ENCODE data around the gene NATD1. TPM values are rescaled to one million over a fixed set of nuclear protein-coding genes. Genes with fewer than 3 reads are reported as not detected.
A peak's percentile ranks its signal among the peaks of the same experiment; 100 is the strongest.

Gene NATD1
- total and polyA plus RNA-seq, 2 of the 8 experiments (the other 6 are each of a cell fraction or from before 2014, with no cell fraction given) = 5.4 to 8.4 TPM

DNA sequence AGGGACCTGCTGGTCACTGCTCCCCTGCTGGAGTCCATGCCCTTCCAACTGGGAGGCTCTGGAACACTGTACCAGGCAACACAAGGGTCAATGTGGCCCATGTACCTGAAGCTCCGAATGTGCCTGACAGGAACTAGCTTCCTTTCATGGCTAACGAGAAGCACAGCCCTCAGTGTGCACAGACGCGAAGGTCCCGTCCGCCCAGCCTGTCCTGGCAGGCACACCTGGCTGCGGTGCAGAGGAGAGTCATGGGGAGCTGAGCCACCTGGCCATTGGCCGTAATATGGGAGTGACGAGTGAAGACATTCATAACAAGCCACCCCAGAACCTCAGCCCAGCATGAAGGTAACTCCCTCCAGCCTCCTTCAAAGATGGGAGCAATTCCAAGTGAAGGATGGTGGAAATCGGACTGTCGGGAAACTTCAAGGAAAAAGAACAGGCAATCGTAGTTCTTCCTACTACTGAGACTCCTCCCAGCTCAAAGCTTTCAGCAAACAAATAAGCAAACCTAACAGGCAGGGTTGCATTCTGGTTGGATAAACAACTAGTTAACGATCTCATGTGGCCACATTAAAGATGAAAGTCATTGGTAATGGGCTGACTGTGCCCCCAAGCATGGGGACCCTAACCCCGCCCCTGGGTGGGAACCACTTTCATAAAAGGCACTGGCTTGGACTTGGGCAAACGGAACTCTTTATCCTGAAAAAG lies 52.5 kb downstream of the NATD1 start:
- Histone ChIP-seq H2BK5ac (ENCODE audit: low read depth, low read length) (peak overlapping the region; percentile 71; the same call in 1 of the 2 replicates), H3K4ac (replicated peaks; ENCODE audit: insufficient read length, low read depth, low read length) (no peak overlapping the region), H4K91ac (replicated peaks; ENCODE audit: insufficient read length, low read length) (no peak overlapping the region), H4K20me1 (replicated peaks in 1 of 2; ENCODE audit: control insufficient read depth in 1 of 2, insufficient read depth in 2 of 2, low read length in 2 of 2) (peaks cover 33 to 63% of the 10 kb centered on the region in 2 experiments), H3K4me3 (ENCODE audit: extremely low read depth in 1 of 4, insufficient read depth in 2 of 4, low read depth in 3 of 4, low read length in 4 of 4) (peak overlapping the region in 1 of 4 experiments; percentile 33; a peak in 2 of 8 replicates), H3K27ac (ENCODE audit: low read depth, low read length) (no peak overlapping the region), H3K79me1 (ENCODE audit: low read depth, low read length) (peaks cover 29% of the 10 kb centered on the region), H2BK15ac (ENCODE audit: low read length) (no peak overlapping the region), H3K36me3 (ENCODE audit: control insufficient read depth in 2 of 4, insufficient read depth in 4 of 4, low read length in 3 of 4) (peaks cover 6 to 20% (median 11%) of the 10 kb centered on the region in 4 experiments; a peak in 7 of 8 replicates), H2AFZ (ENCODE audit: low read length) (no peak overlapping the region), H4K5ac (ENCODE audit: insufficient read length, low read depth, low read length) (no peak overlapping the region), H3K23me2 (ENCODE audit: low read depth, low read length) (no peaks in the 10 kb centered on the region; the same call in 1 of the 2 replicates), H3K9ac (replicated peaks in 1 of 4; ENCODE audit: extremely low read depth in 1 of 4, low read depth in 3 of 4, low read length in 3 of 4) (peak overlapping the region in 1 of 4 experiments; percentile 1; a peak in 1 of 7 replicates), H3K18ac (ENCODE audit: extremely low read depth, low read length) (peak overlapping the region; percentile 44; the same call in 1 of the 2 replicates), H3K27me3 (replicated peaks in 1 of 4; ENCODE audit: control insufficient read depth in 3 of 4, extremely low read depth in 1 of 4, insufficient read depth in 3 of 4, low read length in 3 of 4) (no peaks in the 10 kb centered on the region; a peak in 1 of 7 replicates), H2AK5ac (ENCODE audit: low read depth, low read length) (no peak overlapping the region), H2BK120ac (replicated peaks; ENCODE audit: low read depth, low read length) (no peak overlapping the region), H3K4me2 (ENCODE audit: insufficient read depth in 1 of 2, low read depth in 2 of 2, low read length in 2 of 2) (peak overlapping the region; percentile 59 to 66; a peak in 3 of 4 replicates), H3K9me3 (ENCODE audit: insufficient read depth in 2 of 2, low read depth in 1 of 2, low read length in 1 of 2) (no peaks in the 10 kb centered on the region), H4K8ac (ENCODE audit: extremely low read depth, insufficient read depth, low read length) (no peak overlapping the region), H3K4me1 (replicated peaks in 1 of 4; ENCODE audit: control insufficient read depth in 3 of 4, insufficient read depth in 4 of 4, low read length in 3 of 4) (peaks cover 16 to 31% (median 24%) of the 10 kb centered on the region in 4 experiments), H3K14ac (ENCODE audit: insufficient read length) (no peak overlapping the region), H3K56ac (replicated peaks; ENCODE audit: insufficient read length, low read depth, low read length) (no peak overlapping the region), H2BK20ac (ENCODE audit: low read length) (no peak overlapping the region), H3K23ac (ENCODE audit: insufficient read length) (no peak overlapping the region), H3K79me2 (ENCODE audit: control insufficient read depth in 1 of 2, insufficient read depth in 2 of 2, low read length in 2 of 2) (peaks cover 3 to 73% of the 10 kb centered on the region in 2 experiments; a peak in 3 of 4 replicates), H2BK12ac (ENCODE audit: low read depth, low read length) (no peak overlapping the region; the same call in 1 of the 2 replicates)
- WGBS, 2 experiments (ENCODE audit: extremely low coverage in 1 of 2, insufficient coverage in 1 of 2, insufficient read length in 1 of 2, insufficient replicate concordance in 2 of 2, low coverage in 1 of 2, low lambda C conversion rate in 2 of 2, missing lambda C conversion rate in 1 of 2) = 89% methylated on average over 15 of the region's 15 CpGs; no CpG with 5 or more reads in 1 of the 2 experiments
- FAIRE-seq (no peak), DNase-seq (ENCODE audit: low read depth in 1 of 2, low spot score in 2 of 2) (no peak)
- POLR2A ChIA-PET (ENCODE audit: partially characterized antibody) = interaction anchor here (0.7 to 4.0 kb wide), 10 partner anchors 11 to 176 kb away, joined by 3 to 42 read pairs (median 3); partner anchors contain the start of genes TMEM11 and USP22
- CTCF ChIA-PET (ENCODE audit: partially characterized antibody) = interaction anchor here (1.0 to 3.6 kb wide), 7 partner anchors 11 to 82 kb away, joined by 3 to 18 read pairs (median 6); no protein-coding TSS in a partner anchor
- TF ChIP-seq CTBP2 (IDR thresholded peaks at IDR 0.05; ENCODE audit: borderline replicate concordance, insufficient read depth, insufficient read length, low read length) (no peak), RNF2 (IDR thresholded peaks at IDR 0.05; ENCODE audit: borderline replicate concordance, low read depth, low read length, missing control alignments, poor library complexity, severe bottlenecking) (no peak), POLR2A (IDR thresholded peaks at IDR 0.05; ENCODE audit: control extremely low read depth in 1 of 2, low read depth in 2 of 2, low read length in 2 of 2) (no peak), POLR2AphosphoS5 (IDR thresholded peaks at IDR 0.05; ENCODE audit: low read depth, low read length) (no peak), JUND (IDR thresholded peaks at IDR 0.05; ENCODE audit: low read length) (no peak), TBP (IDR thresholded peaks at IDR 0.05; ENCODE audit: low read depth, low read length) (no peak), SIN3A (conservative IDR thresholded peaks at IDR 0.05 in 1 of 2, IDR thresholded peaks at IDR 0.05 in 1 of 2; ENCODE audit: low read depth in 1 of 2, low read length in 2 of 2) (no peak), MAFK (IDR thresholded peaks at IDR 0.05; ENCODE audit: low read depth, low read length) (no peak), TEAD4 (IDR thresholded peaks at IDR 0.05; ENCODE audit: low read depth, low read length) (no peak), YY1 (IDR thresholded peaks at IDR 0.05; ENCODE audit: low read depth, low read length) (no peak)
- TF ChIP-seq, protein P1, sequence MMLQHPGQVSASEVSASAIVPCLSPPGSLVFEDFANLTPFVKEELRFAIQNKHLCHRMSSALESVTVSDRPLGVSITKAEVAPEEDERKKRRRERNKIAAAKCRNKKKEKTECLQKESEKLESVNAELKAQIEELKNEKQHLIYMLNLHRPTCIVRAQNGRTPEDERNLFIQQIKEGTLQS (IDR thresholded peaks at IDR 0.05; ENCODE audit: insufficient read depth, low read depth, low read length) = no peak
